ENCODE data around the gene UQCRH. TPM values are rescaled to one million over a fixed set of nuclear protein-coding genes. Genes with fewer than 3 reads are reported as not detected.

Gene UQCRH
- total RNA-seq, 1 experiment from 2014 or later = 508 TPM

DNA sequence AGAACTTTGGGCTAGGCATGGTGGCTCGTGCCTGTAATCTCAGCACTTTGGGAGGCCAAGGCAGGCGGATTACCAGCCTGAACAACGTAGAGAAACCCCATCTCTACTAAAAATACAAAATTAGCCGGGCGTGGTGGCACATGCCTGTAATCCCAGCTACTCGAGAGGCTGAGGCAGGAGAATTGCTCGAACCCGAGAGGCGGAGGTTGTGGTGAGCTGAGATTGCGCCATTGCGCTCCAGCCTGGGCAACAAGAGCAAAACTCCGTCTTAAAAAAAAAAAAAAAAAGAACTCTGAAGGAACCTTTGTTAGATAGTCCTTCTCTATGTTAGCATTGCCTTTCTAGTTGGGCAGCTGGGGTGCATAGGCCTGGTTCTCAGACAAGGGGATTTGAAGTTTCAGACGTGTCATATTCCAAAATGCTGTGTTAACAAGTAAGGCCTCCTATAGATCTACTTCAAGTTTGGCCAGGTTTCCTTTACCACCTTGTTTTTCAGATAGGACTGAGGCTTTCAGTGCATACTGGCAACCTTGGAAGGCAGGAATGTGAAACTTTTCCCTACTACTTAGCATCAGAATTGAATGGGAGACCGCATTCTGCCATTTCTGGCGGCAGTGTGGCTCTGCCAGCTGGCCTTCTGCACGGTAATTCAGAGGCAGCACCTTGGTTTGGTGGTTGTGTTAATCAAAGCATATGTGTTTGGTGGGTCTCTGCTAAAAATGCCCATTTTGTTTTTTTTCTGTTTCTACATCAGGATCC lies 6.1 kb downstream of the UQCRH start:
- H2BK20ac ChIP-seq (ENCODE audit: low read depth, low read length, poor library complexity, severe bottlenecking) = no peak overlapping the region
- Mint-ChIP-seq H3K4me1 (peaks cover 34 to 41% of the 10 kb centered on the region in 2 experiments), H3K27me3 (ENCODE audit: low read depth) (no peaks in the 10 kb centered on the region), H3K36me3 (ENCODE audit: insufficient read depth in 1 of 3, low read depth in 3 of 3) (peaks cover 61 to 82% (median 73%) of the 10 kb centered on the region in 3 experiments; a peak in 6 of 7 replicates), H3K4me3 (no peak overlapping the region), H3K27ac (peak overlapping the region; percentile 18 to 90 (median 32); a peak in 5 of 7 replicates), H3K9me3 (no peaks in the 10 kb centered on the region; a peak in 1 of 5 replicates)
- H3K4ac ChIP-seq (ENCODE audit: low read depth, low read length) = no peak overlapping the region
- no peak overlapping the region for H3K14ac ChIP-seq (ENCODE audit: insufficient read depth, low read length)
- no peak overlapping the region for H3K18ac ChIP-seq (ENCODE audit: insufficient read length, low read depth, low read length)
- no peak overlapping the region for H4K8ac ChIP-seq (replicated peaks; ENCODE audit: insufficient read length, low read depth, low read length)
- peaks cover 34% of the 10 kb centered on the region; the same call in 1 of the 2 replicates for H3K79me2 ChIP-seq (ENCODE audit: insufficient read depth, low read length)
- H4K20me1 ChIP-seq (ENCODE audit: control insufficient read depth, insufficient read depth, insufficient read length) = no peaks in the 10 kb centered on the region
- H3K23ac ChIP-seq (ENCODE audit: insufficient read length, low read depth, low read length) = no peak overlapping the region
- WGBS (ENCODE audit: extremely low coverage, insufficient read length, low lambda C conversion rate) = no CpG with 5 or more reads among the region's 16 CpGs
- no peak overlapping the region for H3K4me2 ChIP-seq (ENCODE audit: insufficient read depth, insufficient read length, low read length)
- no peak overlapping the region for H3T11ph ChIP-seq (ENCODE audit: low read length)
- H2BK5ac ChIP-seq (ENCODE audit: insufficient read length, low read length) = no peak overlapping the region
- peak overlapping the region; percentile 65 for H3K27ac ChIP-seq (ENCODE audit: insufficient read length, low read depth, low read length)
- H3K79me1 ChIP-seq (ENCODE audit: insufficient read depth, low read depth, low read length, poor library complexity, severe bottlenecking) = peaks cover 15% of the 10 kb centered on the region
- no peaks in the 10 kb centered on the region for H3K27me3 ChIP-seq (ENCODE audit: insufficient read depth, low read length)
- H3K4me1 ChIP-seq (ENCODE audit: insufficient read depth, low read length) = no peaks in the 10 kb centered on the region; the same call in 1 of the 2 replicates
- H2AK5ac ChIP-seq (ENCODE audit: insufficient read length, low read length) = no peak overlapping the region
- no peak for TF ChIP-seq CTCF (conservative IDR thresholded peaks at IDR 0.05)
- H3K9me3 ChIP-seq (ENCODE audit: control insufficient read depth, low read depth, low read length) = no peaks in the 10 kb centered on the region
- DNase-seq = no peak
- H3K9ac ChIP-seq (ENCODE audit: extremely low read depth, insufficient read length, low read length) = no peak overlapping the region
- no peak overlapping the region for H3K56ac ChIP-seq (ENCODE audit: insufficient read length, low read depth, low read length)
- H2BK15ac ChIP-seq (ENCODE audit: low read depth, low read length) = no peak overlapping the region
- H2BK12ac ChIP-seq (ENCODE audit: insufficient read length, low read depth, low read length) = no peak overlapping the region
- H3K23me2 ChIP-seq (ENCODE audit: insufficient read length, low read depth, low read length, poor library complexity, severe bottlenecking) = peaks cover 3% of the 10 kb centered on the region
- no peak overlapping the region for H4K91ac ChIP-seq (ENCODE audit: insufficient read length, low read depth, low read length)
- no peak overlapping the region for H2AFZ ChIP-seq (ENCODE audit: low read length)
- no peak overlapping the region for H2BK120ac ChIP-seq (ENCODE audit: low read depth, low read length, poor library complexity, severe bottlenecking)
- H4K5ac ChIP-seq (ENCODE audit: insufficient read length, low read depth, low read length) = no peak overlapping the region
